ENCODE data around the gene ZRANB1. TPM values are rescaled to one million over a fixed set of nuclear protein-coding genes. Genes with fewer than 3 reads are reported as not detected.

Gene ZRANB1
- total and polyA plus RNA-seq, 2 of the 13 experiments (the other 11 are each of a cell fraction or from before 2014, with no cell fraction given) = 10.3 to 19.6 TPM

GRCh38 chr10:125030567-125031197 is 88.8 kb downstream of the ZRANB1 start (continued):
- TF ChIP-seq PREB (CRISPR knock-in tag; IDR thresholded peaks at IDR 0.05) = no peak
- TF ChIP-seq CCDC6 (CRISPR knock-in tag; IDR thresholded peaks at IDR 0.05) = no peak
- TF ChIP-seq, protein P1, sequence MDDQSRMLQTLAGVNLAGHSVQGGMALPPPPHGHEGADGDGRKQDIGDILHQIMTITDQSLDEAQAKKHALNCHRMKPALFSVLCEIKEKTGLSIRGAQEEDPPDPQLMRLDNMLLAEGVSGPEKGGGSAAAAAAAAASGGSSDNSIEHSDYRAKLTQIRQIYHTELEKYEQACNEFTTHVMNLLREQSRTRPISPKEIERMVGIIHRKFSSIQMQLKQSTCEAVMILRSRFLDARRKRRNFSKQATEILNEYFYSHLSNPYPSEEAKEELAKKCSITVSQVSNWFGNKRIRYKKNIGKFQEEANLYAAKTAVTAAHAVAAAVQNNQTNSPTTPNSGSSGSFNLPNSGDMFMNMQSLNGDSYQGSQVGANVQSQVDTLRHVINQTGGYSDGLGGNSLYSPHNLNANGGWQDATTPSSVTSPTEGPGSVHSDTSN (CRISPR knock-in tag; IDR thresholded peaks at IDR 0.05; ENCODE audit: borderline replicate concordance) = no peak
- TF ChIP-seq MYC (CRISPR knock-in tag; IDR thresholded peaks at IDR 0.05; ENCODE audit: borderline replicate concordance) = no peak

DNA sequence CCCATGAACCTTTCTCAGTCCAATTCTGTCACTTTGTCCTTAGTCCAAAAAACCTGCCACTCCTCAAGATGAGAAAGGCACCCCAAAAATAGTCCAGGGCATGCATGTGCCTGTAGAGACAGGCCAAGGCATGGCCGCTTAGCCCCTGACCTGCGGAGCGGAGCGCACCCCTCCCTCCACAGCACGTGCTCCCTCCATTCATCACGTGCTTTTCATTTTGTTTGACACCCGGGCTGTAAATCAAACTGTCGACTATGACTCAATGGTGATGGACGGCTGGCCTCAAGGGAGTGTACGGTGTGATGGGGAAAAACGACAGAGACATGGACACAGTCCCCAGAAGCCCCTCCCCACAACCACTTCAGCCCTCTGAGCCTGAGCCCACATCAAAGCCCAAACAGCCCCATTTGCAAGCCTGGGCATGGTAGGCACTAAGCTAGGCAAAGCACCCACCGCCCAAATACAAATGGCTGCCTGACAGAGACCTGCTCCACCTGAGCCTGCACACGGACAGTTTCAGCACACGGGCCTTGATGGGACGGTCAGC is 90.6 kb downstream of the ZRANB1 start:
- in situ Hi-C loops (cut with HindIII; ENCODE audit: extremely low pct_ligation_motif_present, low pct_unique_long_range_greater_than_20kb) (no loop called here), intact Hi-C loops (cut with micrococcal nuclease; ENCODE audit: unreplicated experiment) (no loop called here)
- Histone ChIP-seq H3K27ac (ENCODE audit: extremely low read length, insufficient read depth, low read length) (no peak overlapping the region), H3K9me3 (ENCODE audit: low read length) (no peaks in the 10 kb centered on the region), H3K79me2 (ENCODE audit: insufficient read depth, low read length) (no peaks in the 10 kb centered on the region), H4K20me1 (ENCODE audit: insufficient read depth, low read length) (no peaks in the 10 kb centered on the region), H3K27me3 (ENCODE audit: control insufficient read depth in 1 of 2, insufficient read depth in 2 of 2, low read length in 2 of 2) (peaks cover 6 to 69% of the 10 kb centered on the region in 2 experiments; a peak in 3 of 5 replicates), H3K4me1 (ENCODE audit: insufficient read depth, low read length) (no peaks in the 10 kb centered on the region; the same call in 1 of the 2 replicates), H3K36me3 (replicated peaks in 1 of 2; ENCODE audit: control insufficient read depth in 1 of 2, insufficient read depth in 2 of 2, low read length in 2 of 2) (no peaks in the 10 kb centered on the region), H3K4me3 (replicated peaks in 1 of 3; ENCODE audit: insufficient read depth in 1 of 3, low read depth in 2 of 3, low read length in 3 of 3) (no peak overlapping the region), H2AFZ (ENCODE audit: low read length) (no peak overlapping the region), H3K9ac (ENCODE audit: insufficient read depth, low read depth, low read length) (no peak overlapping the region), H3K4me2 (ENCODE audit: low read depth, low read length) (no peak overlapping the region)
- FAIRE-seq (no peak), DNase-seq (ENCODE audit: low spot score) (no peak), ATAC-seq (no peak)
- peak; percentile 98 for TF ChIP-seq MNT (IDR thresholded peaks at IDR 0.05)
- TF ChIP-seq ZNF251 (CRISPR knock-in tag; IDR thresholded peaks at IDR 0.05) = no peak
- TF ChIP-seq KMT2B (CRISPR knock-in tag; IDR thresholded peaks at IDR 0.05) = no peak
- ChIA-PET CTCF (ENCODE audit: low intra/inter-chr PET ratio, low total read pairs) (no interaction called here), POLR2A (no interaction called here)
- 57% methylated on average over 11 of the region's 15 CpGs for WGBS (ENCODE audit: low lambda C conversion rate)
- BruUV-seq (replicated peaks) = no TSS peak

Data from HepG2 (cell line).